Tongue (tissue), 2 donors: ENCODE data around the gene SLAMF6. TPM values are rescaled to one million over a fixed set of nuclear protein-coding genes. Genes with fewer than 3 reads are reported as not detected.
A peak's percentile ranks its signal among the peaks of the same experiment; 100 is the strongest.
"Not testable (repeated sequence)": the region's sequence is repeated elsewhere in the genome, so short reads cannot be mapped to it uniquely, and the experiment has no call there.

Experiments
- DNase-seq: peaks from one replicate; pipeline ENCODE4 v3.0.0-alpha.2; 2015
- total RNA-seq: library from RNA; depleted of rRNA; stranded (reverse); fragments of >200 nt; gene quantifications from one replicate; pipeline ENCODE4 v1.2.3, GENCODE V29; 2014

The SLAMF6 gene
- total RNA-seq, 1 donor from 2014 or later, result not detected

- no peak for DNase-seq
Measured at GRCh38 chr1:160542303-160542945, 19.4 kb upstream of the SLAMF6 start.

- no peak for DNase-seq
Measured at GRCh38 chr1:160541622-160542302, 18.7 kb upstream of the SLAMF6 start.

- DNase-seq, result no peak
Measured at GRCh38 chr1:160540859-160541233, 17.8 kb upstream of the SLAMF6 start.

- DNase-seq, result peak; percentile 14
Measured at GRCh38 chr1:160539990-160540858, 17.2 kb upstream of the SLAMF6 start.

GRCh38 chr1:160539684-160539989 lies 16.6 kb upstream of the SLAMF6 start:
- DNase-seq, result no peak

- DNase-seq, result no peak
Measured at GRCh38 chr1:160538985-160539651, 16.1 kb upstream of the SLAMF6 start.

GRCh38 chr1:160537714-160538665 lies 14.9 kb upstream of the SLAMF6 start:
- no peak for DNase-seq

- no peak for DNase-seq
Measured at GRCh38 chr1:160534823-160535605, 12.0 kb upstream of the SLAMF6 start.

- not testable (repeated sequence) for DNase-seq
Measured at GRCh38 chr1:160532557-160532813, 9.4 kb upstream of the SLAMF6 start.

- DNase-seq, result not testable (repeated sequence)
Measured at GRCh38 chr1:160531809-160532556, 8.9 kb upstream of the SLAMF6 start.

- DNase-seq, result not testable (repeated sequence)
Measured at GRCh38 chr1:160529401-160529952, 6.4 kb upstream of the SLAMF6 start.

GRCh38 chr1:160523789-160524188 lies 734 bp upstream of the SLAMF6 start:
- not testable (repeated sequence) for DNase-seq

- no peak for DNase-seq
Measured at GRCh38 chr1:160522136-160522535, 919 bp downstream of the SLAMF6 start.

GRCh38 chr1:160521554-160521953 lies 1.5 kb downstream of the SLAMF6 start:
- no peak for DNase-seq

GRCh38 chr1:160520999-160521398 lies 2.1 kb downstream of the SLAMF6 start:
- DNase-seq, result no peak

GRCh38 chr1:160520582-160520981 lies 2.5 kb downstream of the SLAMF6 start:
- no peak for DNase-seq

- no peak for DNase-seq
Measured at GRCh38 chr1:160519642-160520435, 3.2 kb downstream of the SLAMF6 start.

- DNase-seq, result not testable (repeated sequence)
Measured at GRCh38 chr1:160517519-160517918, 5.5 kb downstream of the SLAMF6 start.

GRCh38 chr1:160515908-160516307 lies 7.1 kb downstream of the SLAMF6 start:
- not testable (repeated sequence) for DNase-seq
